ACHN (cell line): ENCODE data around the gene RABEP1.

ENCODE experiments used
- DNase-seq: peaks from one replicate; pipeline ENCODE4 v3.0.0-alpha.2; 2015
- in situ Hi-C: cut with HindIII; loops from 2 replicates; pipeline ENCODE4 v1.10.0; 2017; ENCODE audit warnings: low sequenced_read_pairs, low pct_ligation_motif_present, low pct_unique_long_range_greater_than_20kb

RABEP1 gene

DNA sequence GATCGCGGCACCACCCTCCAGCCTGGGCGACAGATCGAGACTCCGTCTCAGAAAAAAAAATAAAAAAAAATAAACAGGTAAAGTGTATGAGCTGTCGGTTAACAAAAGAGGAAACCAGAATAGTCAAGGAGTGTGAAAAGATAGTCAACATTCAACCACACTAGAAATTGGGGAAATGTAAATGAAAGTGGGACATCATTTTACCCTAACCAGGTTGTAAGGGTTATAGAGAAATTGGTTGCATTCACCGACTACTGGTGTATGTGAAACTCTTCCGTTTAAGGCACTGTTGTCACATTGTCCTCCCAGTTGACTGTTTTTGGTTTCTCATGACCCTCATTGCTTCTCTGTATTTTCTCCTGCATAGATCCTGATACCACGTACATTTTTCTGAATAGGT lies 62.8 kb downstream of the RABEP1 start:
- in situ Hi-C loops = no loop called here

DNA sequence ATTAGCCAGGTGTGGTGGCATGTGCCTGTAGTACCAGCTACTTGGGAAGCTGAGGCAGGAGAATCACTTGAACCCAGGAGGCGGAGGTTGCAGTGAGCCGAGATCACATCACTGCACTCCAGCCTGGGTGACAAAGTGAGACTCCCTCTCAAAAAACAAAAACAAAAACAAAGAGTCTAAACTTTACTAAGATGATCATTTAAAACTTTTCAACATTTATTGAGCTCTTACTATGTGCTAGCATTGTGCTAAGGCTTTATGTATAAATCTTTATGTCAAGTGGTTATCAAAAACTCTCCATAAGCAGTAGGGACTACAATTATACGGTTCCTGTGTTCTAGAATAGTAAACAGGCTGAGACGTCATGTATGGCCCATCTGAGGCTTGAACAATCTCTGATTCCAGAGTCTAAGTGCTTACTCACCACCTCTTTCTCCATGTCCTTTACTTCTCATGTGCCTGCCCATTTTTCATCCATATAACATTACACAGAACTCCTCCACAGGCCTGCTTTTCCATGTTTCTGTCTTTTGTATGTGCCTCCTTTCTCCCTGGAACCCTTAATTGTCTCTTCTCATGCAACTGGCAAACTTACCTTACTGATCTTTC lies 70.7 kb downstream of the RABEP1 start:
- in situ Hi-C loops = no loop called here

More for the DNA sequence above, 62.8 kb downstream of the RABEP1 start:
- no peak for DNase-seq

DNA sequence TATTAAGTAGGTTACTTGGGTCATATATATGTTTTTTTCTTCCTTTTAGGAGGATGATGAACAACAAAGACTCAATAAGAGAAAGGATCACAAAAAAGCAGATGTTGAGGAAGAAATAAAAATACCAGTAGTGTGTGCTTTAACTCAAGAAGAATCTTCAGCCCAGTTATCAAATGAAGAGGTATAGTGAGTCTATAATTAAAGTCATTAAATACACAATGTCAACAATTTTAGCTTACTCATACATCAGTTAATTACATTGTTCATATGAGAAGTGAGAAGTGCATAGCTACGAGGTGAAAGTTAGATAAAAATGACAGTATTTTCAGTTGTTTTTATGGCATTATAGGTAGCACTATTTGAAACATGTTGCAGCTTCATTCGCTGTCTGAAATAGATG lies 72.2 kb downstream of the RABEP1 start:
- in situ Hi-C loops = no loop called here

More for the DNA sequence above, 70.7 kb downstream of the RABEP1 start:
- DNase-seq = no peak

DNA sequence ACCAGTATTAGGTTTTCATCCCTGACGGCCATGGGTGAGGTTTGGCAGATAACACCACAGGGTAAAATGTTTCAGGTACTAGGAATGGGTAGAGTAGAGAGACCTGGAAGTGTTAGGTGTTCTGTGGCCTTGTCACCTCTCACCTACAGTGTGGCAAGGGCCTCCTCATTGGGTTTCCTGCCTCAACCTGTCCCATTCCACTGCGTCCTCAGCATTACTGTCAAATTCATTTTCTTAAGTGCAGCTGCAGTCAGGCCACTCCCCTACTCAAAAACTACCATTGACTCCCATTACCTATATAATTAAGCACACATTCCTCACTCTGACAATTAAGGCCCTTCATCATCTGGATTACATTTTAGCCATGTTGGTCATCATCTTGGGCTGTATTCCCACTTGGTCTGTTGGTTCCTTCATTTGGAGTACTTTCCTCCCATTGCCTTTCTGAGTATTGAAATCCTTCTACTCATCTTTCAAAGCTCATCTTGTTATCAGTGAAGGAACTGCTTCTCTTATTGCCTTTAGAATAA lies 72.9 kb downstream of the RABEP1 start:
- DNase-seq = no peak
- in situ Hi-C loops = no loop called here

More for the DNA sequence above, 72.2 kb downstream of the RABEP1 start:
- no peak for DNase-seq

DNA sequence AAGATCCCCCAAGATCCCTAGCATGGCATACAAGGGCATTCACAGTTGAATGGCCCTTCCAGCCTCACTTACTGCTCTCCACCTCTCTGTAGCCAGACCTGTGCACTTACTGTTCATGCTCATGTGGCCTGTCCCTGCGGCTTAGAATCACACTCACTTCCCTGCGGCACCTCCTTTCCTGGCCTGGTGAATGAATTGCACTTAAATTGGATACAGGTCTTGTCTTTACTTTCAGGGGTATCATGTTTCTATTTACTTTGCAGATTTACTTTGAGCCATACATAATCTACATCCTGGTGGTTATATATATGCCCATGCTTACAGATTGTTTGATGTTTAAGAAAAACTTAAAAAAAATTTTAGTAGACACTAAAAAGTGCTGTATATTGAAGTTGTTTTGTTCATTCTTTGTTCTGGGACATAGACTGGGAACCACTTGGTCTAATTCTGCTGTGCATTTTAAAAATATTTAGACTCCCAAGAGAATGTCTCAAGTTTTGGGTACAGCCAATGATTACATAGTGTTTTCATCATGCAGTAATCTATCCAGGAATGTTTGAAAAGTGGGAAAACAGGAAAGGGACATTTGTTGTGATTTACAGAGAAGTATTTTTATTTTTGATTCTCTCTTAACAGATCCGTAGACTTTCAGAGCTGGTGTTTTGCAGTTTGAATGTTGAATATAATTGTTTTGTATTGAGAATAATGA lies 73.5 kb downstream of the RABEP1 start:
- in situ Hi-C loops = no loop called here
- DNase-seq = no peak

DNA sequence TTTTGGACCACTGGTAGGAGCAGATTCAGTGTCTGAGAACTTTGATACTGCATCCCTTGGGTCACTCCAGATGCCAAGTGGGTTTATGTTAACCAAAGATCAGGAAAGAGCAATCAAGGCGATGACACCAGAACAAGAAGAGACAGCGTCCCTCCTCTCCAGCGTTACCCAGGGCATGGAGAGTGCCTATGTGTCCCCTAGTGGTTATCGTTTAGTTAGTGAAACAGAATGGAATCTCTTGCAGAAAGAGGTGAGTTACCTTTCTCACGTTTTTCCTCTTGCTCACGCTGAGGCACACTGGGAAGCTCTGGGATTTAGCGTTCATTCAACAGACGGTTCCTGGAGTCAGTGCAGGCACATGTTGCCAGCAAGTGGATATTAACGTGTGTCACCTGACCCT lies 79.3 kb downstream of the RABEP1 start:
- DNase-seq = no peak
- in situ Hi-C loops = no loop called here

DNA sequence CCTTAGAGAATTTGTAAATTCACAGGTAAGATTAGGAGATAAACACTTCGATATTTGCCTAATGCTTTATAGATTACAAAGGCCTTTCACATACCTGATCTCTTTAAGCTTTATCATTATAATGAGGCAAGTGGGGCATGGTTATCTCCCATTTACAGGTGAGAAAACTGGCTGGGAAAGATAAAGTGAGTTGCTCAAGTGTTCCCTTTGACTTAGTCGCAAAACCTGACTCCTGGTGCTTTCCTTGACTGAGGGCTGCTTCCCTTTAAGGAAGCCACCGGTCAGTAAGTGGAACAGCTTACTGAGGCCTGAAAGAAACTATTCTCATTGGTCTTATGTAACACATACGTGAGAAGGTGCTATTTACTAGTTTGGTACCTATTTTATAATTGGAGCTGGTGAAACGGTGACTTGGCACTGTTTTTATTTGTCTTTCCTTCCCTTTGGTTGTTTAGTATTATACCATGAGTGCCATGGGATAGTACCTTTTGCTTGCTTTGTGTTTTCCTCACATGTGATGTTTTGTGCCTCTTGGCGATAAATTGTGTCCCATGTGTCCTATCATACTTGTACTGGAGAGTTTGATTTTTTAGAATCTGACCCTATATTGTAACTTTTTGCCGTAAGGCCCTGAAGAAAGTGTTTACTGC lies 80.2 kb downstream of the RABEP1 start:
- no peak for DNase-seq
- in situ Hi-C loops = no loop called here

DNA sequence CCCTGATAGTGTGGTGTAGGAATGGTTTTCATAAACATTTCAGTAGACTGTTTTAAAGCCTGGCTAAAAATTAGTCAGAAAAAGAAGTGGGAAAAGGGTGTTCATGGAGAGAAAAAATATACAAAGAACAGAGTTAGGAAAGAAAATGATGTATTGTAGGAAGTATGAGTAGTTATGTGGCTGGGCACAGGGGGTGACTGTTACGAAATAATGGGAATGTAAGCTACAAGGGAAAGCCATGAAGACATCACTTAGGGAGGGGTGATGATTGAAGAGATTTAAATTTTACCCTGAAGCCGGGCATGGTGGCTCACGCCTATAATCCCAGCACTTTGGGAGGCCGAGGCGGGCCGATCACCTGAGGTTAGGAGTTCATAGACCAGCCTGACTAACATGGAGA lies 82.1 kb downstream of the RABEP1 start:
- in situ Hi-C loops = no loop called here
- DNase-seq = no peak

DNA sequence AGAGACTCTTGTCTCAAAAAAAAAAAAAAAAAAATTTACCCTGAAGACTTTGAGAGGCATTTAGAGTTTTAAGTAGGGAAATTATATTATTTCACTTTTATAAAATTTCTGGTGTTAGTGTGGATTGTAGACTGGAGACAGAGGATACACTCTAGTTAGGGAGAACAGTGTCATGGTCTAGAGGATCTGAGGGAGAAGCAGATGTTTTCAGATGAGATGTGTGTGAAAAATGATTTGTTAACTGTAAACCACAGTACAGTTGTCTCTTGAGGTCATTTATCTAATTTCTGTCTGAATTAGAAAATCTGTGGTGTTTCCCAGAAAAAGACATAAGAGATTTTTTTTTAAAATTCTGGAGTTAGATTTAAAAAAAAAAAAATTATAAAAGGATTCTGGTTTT lies 82.6 kb downstream of the RABEP1 start:
- DNase-seq = no peak
- in situ Hi-C loops = no loop called here

DNA sequence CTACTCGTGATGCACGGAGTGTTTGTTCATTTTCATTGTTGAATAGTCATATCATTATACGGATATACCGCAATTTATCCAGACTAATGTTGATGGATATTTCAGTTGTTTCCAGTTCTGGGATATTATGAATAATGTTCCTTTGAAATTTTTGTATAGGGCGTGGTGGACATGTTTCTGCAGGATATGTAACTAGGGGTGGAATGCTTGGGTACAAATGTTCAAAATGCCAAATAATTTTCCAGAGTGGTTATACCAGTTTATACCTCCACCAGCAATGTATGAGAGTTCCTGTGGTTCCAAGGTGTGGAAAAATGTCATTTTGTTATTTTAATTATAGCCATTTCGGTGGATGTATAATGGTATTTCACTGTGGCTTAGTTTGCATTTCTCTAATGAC lies 83.7 kb downstream of the RABEP1 start:
- in situ Hi-C loops = no loop called here
- DNase-seq = no peak

DNA sequence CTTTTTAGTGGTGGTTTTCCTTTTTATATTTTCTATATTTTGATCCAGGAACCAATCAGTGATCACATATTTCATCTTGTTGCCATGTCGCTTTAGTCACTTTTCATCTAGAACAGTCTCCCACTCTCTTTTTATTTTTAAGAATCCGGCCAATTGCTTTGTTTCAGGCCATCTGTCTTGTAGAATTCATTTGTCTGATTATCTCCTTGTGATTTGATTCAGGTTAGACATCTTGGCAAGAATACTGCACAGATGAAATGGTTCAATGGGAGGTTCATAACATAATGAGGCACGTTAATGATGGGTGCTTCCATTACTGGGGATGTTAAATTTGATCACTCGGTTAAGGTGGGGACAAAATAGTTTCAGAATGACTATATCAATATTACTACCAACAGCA lies 88.3 kb downstream of the RABEP1 start:
- DNase-seq = no peak
- in situ Hi-C loops = no loop called here

DNA sequence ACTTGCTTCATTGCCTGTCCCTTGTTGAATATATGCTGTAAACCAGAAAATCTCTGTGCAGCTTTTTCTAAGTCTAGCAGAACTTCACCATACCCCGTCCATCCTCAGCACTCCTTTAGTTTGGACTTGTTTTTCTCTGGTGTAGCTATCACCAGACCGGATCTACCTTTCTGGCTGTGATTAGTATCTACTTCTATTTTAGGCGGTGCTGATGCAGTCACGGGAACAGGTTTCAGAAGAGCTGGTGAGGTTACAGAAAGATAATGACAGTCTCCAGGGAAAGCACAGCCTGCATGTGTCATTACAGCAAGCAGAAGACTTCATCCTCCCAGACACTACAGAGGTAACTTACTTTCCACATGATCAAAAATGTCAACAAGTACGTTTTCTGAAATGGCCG lies 91.0 kb downstream of the RABEP1 start:
- in situ Hi-C loops = no loop called here
- DNase-seq = no peak

DNA sequence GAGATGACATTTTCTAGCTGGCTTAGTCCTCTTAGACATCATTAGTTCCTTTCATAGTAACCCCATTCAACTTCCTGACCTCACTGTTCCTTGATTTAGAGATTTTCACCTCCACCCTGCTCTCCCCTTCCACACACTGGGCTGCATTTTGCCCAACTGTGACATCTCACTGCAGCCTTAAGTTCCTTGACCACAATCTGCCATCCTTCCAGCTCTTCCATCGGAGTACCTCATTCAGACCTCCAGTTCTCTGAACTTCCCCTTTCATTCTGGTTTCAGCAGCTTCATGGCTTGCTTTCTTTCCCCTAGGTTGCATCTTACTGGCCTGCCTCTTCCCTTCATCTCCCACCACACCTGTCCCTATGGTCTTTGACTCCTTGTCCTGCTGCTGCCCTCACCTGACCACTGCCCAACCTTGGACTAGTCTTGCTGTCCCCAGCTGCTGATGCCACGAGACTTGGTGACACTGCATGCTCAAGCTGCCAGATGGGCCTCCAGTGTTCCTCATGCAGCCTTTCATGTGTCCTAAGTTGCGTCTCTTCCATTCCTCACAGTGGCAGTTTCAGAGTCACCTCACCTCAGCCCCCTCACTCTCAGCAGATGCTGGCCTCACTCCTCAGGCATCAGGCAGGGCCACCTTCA lies 96.6 kb downstream of the RABEP1 start:
- no peak for DNase-seq
- in situ Hi-C loops = no loop called here

DNA sequence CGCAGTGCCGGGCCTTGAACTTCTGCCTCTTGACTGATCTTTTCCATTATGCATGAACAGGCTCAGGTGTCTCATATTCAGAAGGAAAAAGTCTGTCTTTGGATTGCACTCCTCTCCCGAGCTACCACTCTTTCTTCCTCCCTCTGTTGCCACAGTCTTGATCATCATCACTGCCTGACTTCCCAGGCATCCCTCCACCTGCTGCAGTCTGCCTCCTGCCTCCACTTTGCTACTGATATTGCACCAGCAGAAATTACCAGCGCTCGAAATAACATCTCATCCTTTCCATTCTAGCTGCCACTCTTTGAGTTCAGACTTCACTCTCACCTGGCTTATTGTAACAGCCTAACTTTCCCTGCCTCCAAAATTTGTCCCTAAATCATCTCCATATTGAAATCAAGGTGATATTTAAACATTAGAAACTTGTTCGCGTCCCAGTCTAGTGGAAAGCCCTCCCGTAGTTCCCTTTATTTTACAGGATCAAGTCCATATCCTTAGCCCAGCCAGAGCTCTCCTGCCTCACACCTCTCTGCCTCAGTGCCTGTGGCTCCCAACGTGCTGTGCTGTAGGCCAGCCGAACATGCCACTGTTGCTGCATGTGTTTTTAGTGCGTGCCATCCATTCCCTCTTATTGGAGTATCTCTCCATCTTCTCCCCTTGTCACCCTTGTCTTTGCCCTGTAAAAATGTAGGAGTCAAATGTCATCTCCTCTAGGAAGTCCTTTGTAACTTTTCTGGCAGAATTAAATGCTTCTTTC lies 97.4 kb downstream of the RABEP1 start:
- in situ Hi-C loops = no loop called here
- no peak for DNase-seq

DNA sequence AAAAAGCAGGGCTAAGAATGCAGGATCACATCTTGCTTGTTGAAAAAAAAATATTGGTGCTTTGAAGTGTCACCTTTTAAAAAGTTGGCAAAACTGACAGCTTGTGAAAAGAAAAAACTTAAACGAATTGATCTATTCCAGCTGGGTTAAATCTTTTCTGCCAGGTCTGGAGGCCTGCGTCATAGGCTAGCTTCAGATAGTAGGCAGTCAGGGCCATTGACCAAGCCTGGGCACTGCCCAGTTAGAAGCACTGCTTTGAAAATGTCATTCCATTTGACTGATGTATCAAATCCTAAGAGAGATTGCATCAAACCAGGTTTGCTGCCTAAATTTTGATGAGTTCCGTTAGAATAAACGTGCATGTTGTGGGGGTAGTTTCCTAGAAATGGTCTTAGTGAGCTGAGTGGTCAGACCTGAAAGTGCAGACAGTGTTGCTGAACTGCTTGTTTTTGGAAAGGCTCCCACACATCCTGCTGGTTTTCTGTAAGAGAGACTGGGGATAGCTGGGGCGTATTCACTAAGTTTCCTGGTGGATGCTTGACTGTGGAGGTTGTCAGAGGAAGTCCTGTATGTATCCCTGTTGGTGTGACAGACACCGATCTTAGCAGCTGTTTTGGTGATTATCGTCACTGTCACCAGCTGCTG lies 98.5 kb downstream of the RABEP1 start:
- in situ Hi-C loops = no loop called here
- no peak for DNase-seq

DNA sequence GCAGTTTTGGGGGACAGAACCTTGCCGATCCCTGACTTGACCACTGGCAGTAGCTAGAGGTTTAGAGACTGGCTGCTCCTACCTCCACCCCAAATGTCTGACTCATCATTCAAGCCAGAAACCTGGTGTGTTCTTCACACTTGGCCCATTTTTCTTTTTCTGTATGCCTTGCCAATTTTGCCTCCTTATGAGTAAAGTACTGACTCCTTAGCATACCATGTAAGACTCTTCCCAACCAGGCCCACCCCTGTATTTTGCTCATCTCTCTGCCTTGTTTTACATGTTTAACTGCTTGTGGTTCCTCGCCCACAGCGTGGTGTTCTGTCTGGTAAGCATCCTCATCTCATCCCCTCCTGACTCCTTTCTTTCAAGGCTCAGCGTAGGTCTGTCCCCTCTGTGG lies 99.5 kb downstream of the RABEP1 start:
- in situ Hi-C loops = no loop called here

DNA sequence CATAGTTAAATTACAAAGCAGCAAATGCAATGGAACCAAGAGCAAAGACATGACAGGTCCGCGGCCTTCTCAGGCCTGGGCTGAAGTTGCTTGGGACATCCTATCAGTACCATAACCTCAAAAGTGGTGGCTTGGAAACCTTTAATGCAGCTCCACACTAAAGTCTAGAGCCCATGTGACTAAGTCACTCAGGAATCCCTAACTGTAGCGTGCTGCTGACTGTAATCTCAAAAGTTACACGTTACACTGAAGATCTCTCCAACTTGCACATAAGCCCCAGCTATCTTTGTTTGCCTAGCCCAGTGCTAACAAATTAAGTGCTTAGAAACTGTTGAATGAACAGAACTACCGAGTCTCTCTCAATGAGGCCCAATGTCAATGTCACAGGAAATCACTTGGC lies 109.6 kb downstream of the RABEP1 start:
- no peak for DNase-seq
- in situ Hi-C loops = no loop called here

More for the DNA sequence above, 99.5 kb downstream of the RABEP1 start:
- DNase-seq = no peak

DNA sequence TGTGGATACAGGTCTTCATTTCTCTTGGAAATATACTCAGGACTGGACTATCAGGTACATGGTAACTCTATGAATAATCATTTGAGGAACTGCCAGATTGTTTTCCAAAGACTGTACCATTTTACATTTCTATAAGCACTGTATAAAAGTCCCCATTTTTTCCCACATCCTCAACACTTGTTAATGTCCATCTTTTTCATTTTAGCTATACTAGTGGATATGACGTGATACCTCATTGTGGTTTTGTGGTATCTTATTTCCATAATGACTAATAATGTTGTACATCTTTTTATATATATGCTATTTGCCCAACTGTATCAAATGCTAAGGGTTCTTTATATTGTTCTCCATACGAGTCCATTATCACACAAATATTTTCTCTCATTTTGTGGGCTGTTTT lies 114.5 kb downstream of the RABEP1 start:
- in situ Hi-C loops = no loop called here
- no peak for DNase-seq
